K562 (cell line): Measurements from ENCODE around the gene SLC2A4RG. TPM values are rescaled to one million over a fixed set of nuclear protein-coding genes. Genes with fewer than 3 reads are reported as not detected.

Experiments used
- BMI1 ChIP-seq: fragments of 150-350 bp; IDR thresholded peaks from 2 replicates; pipeline ENCODE4 v1.6.1; 2014; ENCODE audit warnings: low read length
- CCNT2 ChIP-seq: IDR thresholded peaks from 2 replicates; pipeline ENCODE4 v1.6.1; 2011; ENCODE audit warnings: borderline replicate concordance, low read depth, mild to moderate bottlenecking, moderate library complexity, mixed read lengths, low read length; ENCODE audit not compliant: insufficient read length; ENCODE audit errors: extremely low read depth
- FOXA3 ChIP-seq, 2 experiments: fragments of 450-650 bp in 1 of 2; sonication (generic) in 1 of 2; formaldehyde crosslinking; IDR thresholded peaks in 1 of 2; conservative IDR thresholded peaks in 1 of 2; 2 replicates each; pipeline versions ENCODE4 v1.4.0 to v1.8.0; 2020 to 2022; ENCODE audit warnings: mild to moderate bottlenecking in 2 of 2, missing genetic modification reagents in 1 of 2
- GTF2E2 ChIP-seq: fragments of 200-800 bp; sonication (Bioruptor generic); IDR thresholded peaks from 2 replicates; pipeline ENCODE4 v1.6.1; 2016; ENCODE audit warnings: missing genetic modification characterization, missing compliant biosample characterization
- HIVEP1 ChIP-seq: fragments of 250-450 bp; sonication (Bioruptor Pico); IDR thresholded peaks from 2 replicates; pipeline ENCODE4 v1.4.0; 2020; ENCODE audit warnings: mild to moderate bottlenecking
- ILF3 ChIP-seq: fragments of 450-650 bp; IDR thresholded peaks from 2 replicates; pipeline ENCODE4 v1.6.1; 2018; ENCODE audit warnings: antibody characterized with exemption, mild to moderate bottlenecking, moderate library complexity, borderline replicate concordance
- MYC ChIP-seq, 2 experiments: fragments of 250-450 bp in 1 of 2; sonication (Bioruptor Pico) in 1 of 2; IDR thresholded peaks; 2 replicates each; pipeline versions ENCODE4 v1.5.1 to v1.6.1; 2012 to 2021; ENCODE audit warnings: low read depth in 2 of 2, borderline replicate concordance in 1 of 2, improper control_type of control experiment in 1 of 2, low read length in 1 of 2, mild to moderate bottlenecking in 1 of 2, moderate library complexity in 1 of 2
- NR2C2 ChIP-seq, 2 experiments: fragments of 200-800 bp in 1 of 2; sonication (Bioruptor generic) in 1 of 2; sonication (generic) in 1 of 2; formaldehyde crosslinking in 1 of 2; IDR thresholded peaks; 2 replicates each; pipeline versions ENCODE4 v1.6.1 to v1.8.0; 2016 to 2022; ENCODE audit warnings: mild to moderate bottlenecking in 1 of 2, missing compliant biosample characterization in 1 of 2, missing genetic modification characterization in 1 of 2, missing genetic modification reagents in 1 of 2
- PHF20 ChIP-seq: fragments of 450-650 bp; IDR thresholded peaks from 2 replicates; pipeline ENCODE4 v1.6.1; 2018; ENCODE audit not compliant: partially characterized antibody
- POLR2AphosphoS2 ChIP-seq: IDR thresholded peaks from 2 replicates; pipeline ENCODE4 v1.6.1; 2012; ENCODE audit warnings: low read length, improper control_type of control experiment
- POLR2G ChIP-seq: fragments of 200-400 bp; formaldehyde crosslinking; IDR thresholded peaks from 2 replicates; pipeline ENCODE4 v1.6.1; 2017; ENCODE audit warnings: low read depth, mild to moderate bottlenecking, antibody characterized with exemption, low read length, moderate library complexity
- PPARD ChIP-seq: fragments of 250-450 bp; sonication (Bioruptor Pico); IDR thresholded peaks from 2 replicates; pipeline ENCODE4 v1.8.0; 2022; ENCODE audit warnings: inconsistent platforms, mild to moderate bottlenecking, moderate library complexity
- RBM22 ChIP-seq: fragments of 200-400 bp; formaldehyde crosslinking; IDR thresholded peaks from 2 replicates; pipeline ENCODE4 v1.6.1; 2018; ENCODE audit warnings: low read length, low read depth; ENCODE audit not compliant: poor library complexity, severe bottlenecking
- RHOXF2B ChIP-seq: fragments of 250-450 bp; sonication (Bioruptor Pico); conservative IDR thresholded peaks from 2 replicates; pipeline ENCODE4 v1.5.1; 2021
- SNIP1 ChIP-seq: fragments of 450-650 bp; IDR thresholded peaks from 2 replicates; pipeline ENCODE4 v1.7.1; 2017; ENCODE audit warnings: low read depth, mild to moderate bottlenecking
- TCF7L2 ChIP-seq: fragments of 150-350 bp; IDR thresholded peaks from 2 replicates; pipeline ENCODE4 v1.6.1; 2016; ENCODE audit warnings: low read depth, mild to moderate bottlenecking, low read length, moderate library complexity
- TEAD1 ChIP-seq, 2 experiments: fragments of 450-650 bp in 1 of 2; sonication (generic) in 1 of 2; formaldehyde crosslinking; IDR thresholded peaks; 2 replicates each; pipeline versions ENCODE4 v1.4.0 to v1.8.0; 2020 to 2022; ENCODE audit warnings: mild to moderate bottlenecking in 2 of 2, missing genetic modification reagents in 1 of 2
- ZNF408 ChIP-seq: fragments of 250-450 bp; sonication (Bioruptor Pico); IDR thresholded peaks from 2 replicates; pipeline ENCODE4 v1.4.0; 2020; ENCODE audit warnings: low read depth, mild to moderate bottlenecking, moderate library complexity
- polyA plus RNA-seq, 8 experiments: library from polyadenylated mRNA; depleted of rRNA in 4 of 8; stranded (reverse) in 5 of 8; unstranded in 3 of 8; fragments of >200 nt; fragmentation: Nextera tagmentation in 2 of 8; fragmentation: Illumina TruSeq in 1 of 8; extraction: Ambion mirVana in 2 of 8; extraction: Trizol in 1 of 8; gene quantifications; 2 replicates each; pipeline versions ENCODE4 v1.2.1 to v1.2.3, GENCODE V29; 2011 to 2014; ENCODE audit warnings: inconsistent platforms in 1 of 8, missing spikeins in 1 of 8
- total RNA-seq, 7 experiments: library from RNA; depleted of rRNA in 6 of 7; stranded (reverse); fragments of >200 nt in 6 of 7; fragmentation: Illumina TruSeq in 2 of 7; extraction: Trizol in 2 of 7; gene quantifications; 2 replicates each; pipeline versions ENCODE4 v1.2.1 to v1.2.3, GENCODE V29; 2011 to 2021; ENCODE audit warnings: low replicate concordance in 1 of 7
- TF ChIP-seq, protein P1 (sequence below): fragments of 250-450 bp; sonication (Bioruptor Pico); IDR thresholded peaks from 2 replicates; pipeline ENCODE4 v1.8.0; 2022; ENCODE audit warnings: inconsistent platforms
- TF ChIP-seq, protein P2 (sequence below): sonication (generic); formaldehyde crosslinking; IDR thresholded peaks from 2 replicates; pipeline ENCODE4 v1.8.0; 2022; ENCODE audit warnings: mild to moderate bottlenecking, missing genetic modification reagents
- TF ChIP-seq, protein P3 (sequence below): sonication (generic); formaldehyde crosslinking; IDR thresholded peaks from 2 replicates; pipeline ENCODE4 v1.8.0; 2022; ENCODE audit warnings: mild to moderate bottlenecking, missing genetic modification reagents, borderline replicate concordance

The SLC2A4RG gene
- total and polyA plus RNA-seq, 9 of the 15 experiments (the other 6 are each of a cell fraction or from before 2014, with no cell fraction given): 0.34 to 97.3 (median 26.5) TPM

DNA sequence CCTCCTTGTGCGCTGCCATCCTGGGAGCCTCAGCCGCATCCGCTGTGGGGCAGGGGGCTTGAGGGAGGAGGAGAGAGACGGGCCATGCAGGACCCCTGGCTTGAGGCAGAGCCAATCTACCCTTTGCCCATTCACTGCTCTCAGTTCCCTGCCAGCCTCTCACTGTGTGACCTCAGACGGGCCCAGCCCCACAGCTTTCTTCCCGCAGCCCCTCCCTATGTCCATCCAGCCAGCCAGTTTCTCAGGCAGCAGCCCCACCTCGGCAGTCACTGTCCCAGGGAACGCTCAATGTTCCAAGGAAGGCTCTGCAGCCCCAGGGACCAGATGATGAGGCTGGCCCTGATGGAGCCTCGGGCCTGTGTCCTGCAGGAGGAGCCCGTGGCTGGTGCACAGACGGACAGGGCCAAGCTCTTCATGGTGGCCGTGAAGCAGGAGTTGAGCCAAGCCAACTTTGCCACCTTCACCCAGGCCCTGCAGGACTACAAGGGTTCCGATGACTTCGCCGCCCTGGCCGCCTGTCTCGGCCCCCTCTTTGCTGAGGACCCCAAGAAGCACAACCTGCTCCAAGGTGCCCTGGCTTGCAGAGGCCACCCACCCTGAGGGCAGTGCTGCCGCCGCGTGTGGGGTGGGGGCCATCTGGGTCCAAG, 47.0 kb upstream of the SLC2A4RG start (continued):
- TF ChIP-seq FOXA3 (CRISPR knock-in tag; conservative IDR thresholded peaks at IDR 0.05 in 1 of 2, IDR thresholded peaks at IDR 0.05 in 1 of 2) (no peak), POLR2G (peak; percentile 64), PPARD (no peak), NR2C2 (CRISPR knock-in tag; IDR thresholded peaks at IDR 0.05) (no peak), NR2C2 (tag; IDR thresholded peaks at IDR 0.05) (no peak), TCF7L2 (no peak), TEAD1 (CRISPR knock-in tag; IDR thresholded peaks at IDR 0.05) (no peak), RBM22 (peak; percentile 46), ILF3 (no peak), POLR2AphosphoS2 (no peak), MYC (IDR thresholded peaks at IDR 0.05; ENCODE audit: low read depth, low read length) (no peak), MYC (CRISPR knock-in tag; IDR thresholded peaks at IDR 0.05; ENCODE audit: borderline replicate concordance, low read depth) (no peak), GTF2E2 (tag) (no peak), RHOXF2B (CRISPR knock-in tag) (no peak), HIVEP1 (CRISPR knock-in tag) (no peak), PHF20 (no peak), SNIP1 (no peak), ZNF408 (CRISPR knock-in tag) (no peak), BMI1 (no peak), CCNT2 (peak; percentile 1)
- TF ChIP-seq, protein P1, sequence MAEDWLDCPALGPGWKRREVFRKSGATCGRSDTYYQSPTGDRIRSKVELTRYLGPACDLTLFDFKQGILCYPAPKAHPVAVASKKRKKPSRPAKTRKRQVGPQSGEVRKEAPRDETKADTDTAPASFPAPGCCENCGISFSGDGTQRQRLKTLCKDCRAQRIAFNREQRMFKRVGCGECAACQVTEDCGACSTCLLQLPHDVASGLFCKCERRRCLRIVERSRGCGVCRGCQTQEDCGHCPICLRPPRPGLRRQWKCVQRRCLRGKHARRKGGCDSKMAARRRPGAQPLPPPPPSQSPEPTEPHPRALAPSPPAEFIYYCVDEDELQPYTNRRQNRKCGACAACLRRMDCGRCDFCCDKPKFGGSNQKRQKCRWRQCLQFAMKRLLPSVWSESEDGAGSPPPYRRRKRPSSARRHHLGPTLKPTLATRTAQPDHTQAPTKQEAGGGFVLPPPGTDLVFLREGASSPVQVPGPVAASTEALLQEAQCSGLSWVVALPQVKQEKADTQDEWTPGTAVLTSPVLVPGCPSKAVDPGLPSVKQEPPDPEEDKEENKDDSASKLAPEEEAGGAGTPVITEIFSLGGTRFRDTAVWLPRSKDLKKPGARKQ (CRISPR knock-in tag): no peak
- TF ChIP-seq, protein P2, sequence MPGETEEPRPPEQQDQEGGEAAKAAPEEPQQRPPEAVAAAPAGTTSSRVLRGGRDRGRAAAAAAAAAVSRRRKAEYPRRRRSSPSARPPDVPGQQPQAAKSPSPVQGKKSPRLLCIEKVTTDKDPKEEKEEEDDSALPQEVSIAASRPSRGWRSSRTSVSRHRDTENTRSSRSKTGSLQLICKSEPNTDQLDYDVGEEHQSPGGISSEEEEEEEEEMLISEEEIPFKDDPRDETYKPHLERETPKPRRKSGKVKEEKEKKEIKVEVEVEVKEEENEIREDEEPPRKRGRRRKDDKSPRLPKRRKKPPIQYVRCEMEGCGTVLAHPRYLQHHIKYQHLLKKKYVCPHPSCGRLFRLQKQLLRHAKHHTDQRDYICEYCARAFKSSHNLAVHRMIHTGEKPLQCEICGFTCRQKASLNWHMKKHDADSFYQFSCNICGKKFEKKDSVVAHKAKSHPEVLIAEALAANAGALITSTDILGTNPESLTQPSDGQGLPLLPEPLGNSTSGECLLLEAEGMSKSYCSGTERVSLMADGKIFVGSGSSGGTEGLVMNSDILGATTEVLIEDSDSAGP: no peak
- TF ChIP-seq, protein P3, sequence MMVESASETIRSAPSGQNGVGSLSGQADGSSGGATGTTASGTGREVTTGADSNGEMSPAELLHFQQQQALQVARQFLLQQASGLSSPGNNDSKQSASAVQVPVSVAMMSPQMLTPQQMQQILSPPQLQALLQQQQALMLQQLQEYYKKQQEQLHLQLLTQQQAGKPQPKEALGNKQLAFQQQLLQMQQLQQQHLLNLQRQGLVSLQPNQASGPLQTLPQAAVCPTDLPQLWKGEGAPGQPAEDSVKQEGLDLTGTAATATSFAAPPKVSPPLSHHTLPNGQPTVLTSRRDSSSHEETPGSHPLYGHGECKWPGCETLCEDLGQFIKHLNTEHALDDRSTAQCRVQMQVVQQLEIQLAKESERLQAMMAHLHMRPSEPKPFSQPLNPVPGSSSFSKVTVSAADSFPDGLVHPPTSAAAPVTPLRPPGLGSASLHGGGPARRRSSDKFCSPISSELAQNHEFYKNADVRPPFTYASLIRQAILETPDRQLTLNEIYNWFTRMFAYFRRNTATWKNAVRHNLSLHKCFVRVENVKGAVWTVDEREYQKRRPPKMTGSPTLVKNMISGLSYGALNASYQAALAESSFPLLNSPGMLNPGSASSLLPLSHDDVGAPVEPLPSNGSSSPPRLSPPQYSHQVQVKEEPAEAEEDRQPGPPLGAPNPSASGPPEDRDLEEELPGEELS (CRISPR knock-in tag): no peak
